ENCODE measurements around the gene PHF23.

PHF23 gene

DNA sequence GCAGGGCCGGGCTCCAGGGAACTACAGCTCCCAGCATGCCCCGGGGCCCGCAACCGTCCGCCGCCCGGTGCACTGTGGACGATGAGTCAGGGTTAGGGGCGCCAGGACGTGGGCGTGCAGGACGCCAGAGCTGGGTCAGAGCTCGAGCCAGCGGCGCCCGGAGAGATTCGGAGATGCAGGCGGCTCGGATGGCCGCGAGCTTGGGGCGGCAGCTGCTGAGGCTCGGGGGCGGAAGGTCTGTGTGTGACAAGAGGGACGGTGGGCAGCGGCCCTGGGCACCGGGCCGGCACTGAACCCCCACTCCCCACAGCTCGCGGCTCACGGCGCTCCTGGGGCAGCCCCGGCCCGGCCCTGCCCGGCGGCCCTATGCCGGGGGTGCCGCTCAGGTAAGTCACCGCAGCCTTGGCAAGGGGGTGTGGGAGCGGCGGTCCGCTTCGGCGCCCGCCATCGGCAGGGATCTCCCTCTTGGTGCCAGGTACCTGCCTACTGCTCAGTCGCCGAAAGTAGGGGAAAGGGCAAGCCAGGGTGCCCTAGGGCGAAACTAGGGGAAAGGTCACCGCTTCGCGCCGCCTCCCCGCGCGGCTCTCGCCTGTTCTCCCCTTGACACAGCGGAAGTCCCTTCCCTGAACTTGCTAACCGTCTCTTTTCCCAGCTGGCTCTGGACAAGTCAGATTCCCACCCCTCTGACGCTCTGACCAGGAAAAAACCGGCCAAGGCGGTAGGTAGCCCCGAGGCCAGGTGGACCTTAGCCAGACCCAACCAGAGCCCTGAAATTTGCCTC, 19.3 kb downstream of the PHF23 start, which contains the start of the genes ACADVL and DLG4:
ACADVL (plus strand) TSS at position 127 of the 781 bp plus-strand sequence; CDS start at position 174, 47 bp downstream.
DLG4 (minus strand) TSS at position 25 of the 781 bp plus-strand sequence.
- DNase-seq: peak; percentile 80

DNA sequence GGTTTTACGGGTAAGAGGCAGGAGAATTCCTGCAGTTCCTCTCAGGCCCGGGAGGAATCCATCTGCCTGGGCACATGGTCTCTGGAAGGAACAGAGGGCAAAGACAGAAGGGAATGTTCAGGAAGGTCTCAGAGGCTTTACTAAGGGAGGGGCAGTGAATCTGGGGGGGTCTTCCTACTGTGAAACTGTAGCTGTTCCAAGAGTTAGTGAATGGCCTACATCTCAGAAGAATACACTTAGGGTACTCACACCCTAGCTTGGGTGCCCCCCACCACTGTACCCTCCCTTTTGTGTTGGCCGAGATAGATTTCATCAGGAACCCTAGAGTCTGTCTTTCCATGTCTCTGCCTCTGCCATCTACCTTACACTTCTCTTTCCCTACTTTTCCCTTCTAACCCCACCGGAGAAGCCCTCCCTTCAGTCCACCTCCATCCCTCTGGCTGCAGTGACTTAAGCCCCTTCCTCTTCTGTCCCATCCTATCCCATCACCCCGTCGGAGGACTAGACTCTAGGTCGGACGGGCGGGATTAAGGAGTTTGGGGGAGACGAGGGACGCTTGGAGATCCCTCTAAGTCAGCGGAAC, 19.9 kb downstream of the PHF23 start:
- DNase-seq: no peak

DNA sequence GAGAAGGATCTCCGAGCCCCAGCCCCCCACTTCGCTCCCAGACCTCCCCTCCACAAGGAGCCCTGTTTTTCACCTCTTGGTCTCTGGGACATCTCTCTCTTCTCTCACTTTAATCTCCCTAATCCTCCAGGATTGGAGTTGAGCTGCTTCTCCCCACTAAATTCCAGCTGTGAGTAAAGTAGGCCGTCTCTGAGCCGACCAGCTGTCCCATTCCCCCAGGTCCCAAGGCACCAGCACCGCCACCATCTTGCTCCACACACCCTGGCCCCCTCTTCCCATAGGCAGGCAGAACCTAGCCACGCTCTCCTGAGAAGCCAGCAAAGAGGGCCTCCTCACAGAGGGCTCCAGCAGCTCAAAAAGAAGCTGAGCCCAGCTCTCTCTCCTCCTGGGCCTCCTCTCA, 20.5 kb downstream of the PHF23 start:
- DNase-seq: no peak

DNA sequence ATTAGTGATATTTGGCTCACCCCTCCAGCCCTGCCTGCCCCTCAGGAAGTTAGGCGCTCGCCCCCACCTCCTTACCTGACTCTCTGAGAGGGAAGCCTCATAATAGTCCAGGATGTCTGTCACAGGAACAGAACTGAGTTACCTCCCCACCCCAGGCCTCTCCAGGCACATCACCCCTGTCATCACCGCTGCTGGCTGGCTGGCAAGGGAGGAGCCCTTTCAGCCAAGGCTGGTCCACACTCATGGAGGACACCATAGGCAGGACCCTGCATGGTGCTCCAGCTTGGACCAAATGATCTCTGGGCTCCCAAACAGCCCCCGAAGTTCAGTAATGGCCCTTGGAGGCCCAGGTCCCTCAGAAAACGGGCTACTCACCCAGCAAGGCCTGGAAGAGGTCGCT, 21.1 kb downstream of the PHF23 start:
- no peak for DNase-seq

- DNase-seq: no peak
These were observed 21.9 kb downstream of the PHF23 start for GRCh38 chr17:7217113-7217987.

GRCh38 chr17:7216242-7217112, 22.8 kb downstream of the PHF23 start:
- DNase-seq: no peak

DNA sequence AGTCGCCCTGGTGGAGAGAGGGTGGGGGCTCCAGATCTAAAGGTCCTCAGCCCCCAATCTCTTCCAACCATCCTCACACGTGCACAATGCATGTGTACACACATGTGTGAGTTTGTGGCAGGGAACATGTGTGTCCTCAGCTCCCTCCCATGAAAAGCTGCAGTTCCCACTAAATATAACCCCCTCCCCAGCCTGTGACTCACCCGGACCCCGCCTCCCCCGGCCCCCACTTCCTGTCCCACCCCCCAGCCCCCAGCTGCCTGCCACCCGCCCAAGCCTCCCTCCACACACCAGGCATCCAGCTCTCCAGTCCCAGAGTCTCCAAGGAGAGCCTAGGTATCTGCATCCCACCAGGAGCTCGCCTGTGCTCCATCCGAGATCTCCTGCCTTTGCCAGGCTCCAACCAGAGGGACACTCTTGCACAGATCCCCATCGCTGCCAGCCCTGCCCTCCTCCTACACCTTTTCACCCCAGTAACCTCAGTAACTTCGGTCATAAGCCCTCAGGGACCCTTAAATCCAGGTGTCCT, 23.5 kb downstream of the PHF23 start:
- DNase-seq: no peak

- DNase-seq: no peak
These were observed 24.1 kb downstream of the PHF23 start for GRCh38 chr17:7215136-7215638.

DNA sequence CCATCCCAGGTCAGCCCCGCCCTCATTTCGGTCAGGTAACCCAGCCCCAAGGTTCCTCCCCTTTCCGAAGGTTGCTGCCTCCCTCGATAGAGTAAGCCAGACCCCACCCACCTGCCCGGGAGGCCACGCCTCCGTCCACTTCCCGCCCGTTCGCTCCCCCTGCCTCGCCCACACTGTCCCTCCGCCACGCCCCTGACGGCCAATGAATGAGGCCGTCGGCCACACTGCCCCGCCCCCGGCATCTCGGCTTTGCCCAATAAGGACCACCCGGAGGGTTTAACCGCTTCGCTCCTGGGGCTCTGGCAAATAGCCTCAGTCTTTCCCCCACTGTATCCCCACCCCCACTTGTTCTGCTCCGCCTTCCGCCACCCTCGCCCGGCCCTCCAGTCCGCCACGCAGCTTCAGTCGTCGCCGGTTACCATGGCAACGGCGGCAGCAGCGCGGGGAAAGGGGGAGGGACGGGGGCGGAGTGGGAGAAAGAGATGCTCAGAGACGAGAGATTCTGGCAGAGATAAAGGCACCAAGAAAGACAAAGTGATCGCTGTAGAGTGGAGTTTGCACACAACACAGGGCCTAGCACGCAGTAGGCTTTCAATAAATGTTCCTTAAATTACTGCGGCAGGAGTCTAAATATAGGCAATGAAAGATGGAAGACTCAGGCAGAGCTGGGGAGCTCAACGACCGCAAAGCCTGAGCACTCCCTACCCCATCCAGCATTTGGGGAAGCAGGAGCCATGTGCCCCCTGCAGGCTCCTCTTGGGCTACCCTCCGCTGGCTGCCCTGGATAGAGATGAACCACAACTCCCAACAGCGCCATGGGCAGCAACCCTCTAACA, 24.7 kb downstream of the PHF23 start:
- DNase-seq: peak; percentile 99

DNA sequence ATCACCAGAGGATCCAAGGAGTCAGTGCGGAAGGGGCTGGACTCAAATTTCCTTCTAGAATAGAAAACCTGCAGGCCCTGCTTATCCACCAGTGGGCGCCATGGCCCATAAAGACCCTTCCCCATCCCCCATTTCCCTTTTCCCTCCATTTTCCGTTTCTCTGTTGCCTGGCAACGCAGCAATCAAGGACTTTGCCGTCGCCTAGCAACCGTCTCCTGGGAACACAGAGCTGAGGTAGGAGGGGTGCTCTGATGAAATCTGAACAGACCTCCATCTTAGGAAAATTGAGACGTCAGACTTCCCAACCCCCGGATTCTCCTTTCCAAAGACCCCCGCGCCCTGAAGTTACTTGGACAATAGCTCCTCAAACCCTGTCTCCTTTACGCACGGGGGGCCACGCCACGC, 25.4 kb downstream of the PHF23 start:
- DNase-seq: no peak

DNA sequence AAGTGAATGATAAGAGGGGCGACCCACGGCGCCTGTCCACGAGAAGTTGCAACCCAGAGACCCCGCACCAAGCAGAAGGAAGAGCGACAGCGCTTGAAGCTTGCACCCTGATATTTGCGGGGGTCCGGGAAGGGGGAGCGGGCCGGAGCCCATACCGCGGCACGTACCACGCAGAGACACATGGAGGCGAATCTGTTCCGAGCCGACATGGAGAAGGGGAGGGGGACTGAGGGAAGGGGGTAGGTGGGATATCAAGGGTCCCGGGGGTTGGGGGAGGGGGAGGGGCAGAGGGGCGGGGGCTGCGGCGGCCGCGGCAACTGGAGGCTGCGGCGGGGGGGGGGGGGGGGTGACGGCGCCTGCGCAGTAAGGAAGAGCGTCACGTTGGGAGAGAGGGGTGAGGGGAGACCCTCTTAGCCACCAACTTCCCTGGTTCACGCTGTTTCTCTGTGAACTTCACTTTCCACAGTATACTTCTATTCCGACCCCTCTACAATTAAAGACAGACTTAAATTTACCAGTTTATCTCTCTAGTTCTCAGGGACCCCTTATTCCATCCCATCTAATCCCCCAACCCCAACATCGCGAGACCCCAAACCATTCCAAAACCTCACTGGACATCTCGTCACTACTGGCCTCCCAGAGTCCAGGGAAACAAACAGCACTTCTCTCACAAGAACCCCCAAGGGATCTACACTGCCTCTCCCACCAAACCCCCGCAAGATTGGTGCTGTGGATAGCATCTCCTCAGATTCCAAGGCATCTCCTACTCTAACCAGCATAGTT, 27.6 kb downstream of the PHF23 start:
- no peak for DNase-seq

- DNase-seq: no peak
These were observed 30.4 kb downstream of the PHF23 start for GRCh38 chr17:7208754-7209460.

DNA sequence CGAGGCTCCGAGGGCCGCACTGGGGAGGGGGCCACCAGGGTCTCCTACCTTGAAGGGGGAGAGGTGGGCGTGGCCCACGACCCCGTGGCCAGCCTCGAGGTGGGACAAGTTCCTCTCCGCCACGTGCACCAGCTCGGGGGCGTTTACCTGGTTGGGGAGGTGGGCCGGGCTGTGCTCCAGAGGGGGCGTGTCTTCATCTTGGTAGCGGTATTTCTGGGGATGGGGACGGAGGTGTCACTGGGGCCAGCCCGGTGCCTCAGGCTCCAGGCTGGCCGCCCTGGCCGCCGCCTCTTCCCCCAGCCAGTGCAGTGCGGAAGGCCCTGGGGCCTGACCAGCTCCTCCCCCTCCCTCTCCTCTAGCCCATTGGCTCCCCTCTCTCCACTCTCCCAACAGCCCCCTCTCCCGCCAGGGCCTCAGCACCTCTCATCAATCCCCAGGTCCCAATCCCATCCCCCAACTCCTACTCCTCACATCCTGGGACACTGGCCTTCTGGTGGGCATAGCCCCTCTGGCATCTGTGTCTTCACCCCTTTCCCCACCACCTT, 31.2 kb downstream of the PHF23 start:
- DNase-seq: no peak

DNA sequence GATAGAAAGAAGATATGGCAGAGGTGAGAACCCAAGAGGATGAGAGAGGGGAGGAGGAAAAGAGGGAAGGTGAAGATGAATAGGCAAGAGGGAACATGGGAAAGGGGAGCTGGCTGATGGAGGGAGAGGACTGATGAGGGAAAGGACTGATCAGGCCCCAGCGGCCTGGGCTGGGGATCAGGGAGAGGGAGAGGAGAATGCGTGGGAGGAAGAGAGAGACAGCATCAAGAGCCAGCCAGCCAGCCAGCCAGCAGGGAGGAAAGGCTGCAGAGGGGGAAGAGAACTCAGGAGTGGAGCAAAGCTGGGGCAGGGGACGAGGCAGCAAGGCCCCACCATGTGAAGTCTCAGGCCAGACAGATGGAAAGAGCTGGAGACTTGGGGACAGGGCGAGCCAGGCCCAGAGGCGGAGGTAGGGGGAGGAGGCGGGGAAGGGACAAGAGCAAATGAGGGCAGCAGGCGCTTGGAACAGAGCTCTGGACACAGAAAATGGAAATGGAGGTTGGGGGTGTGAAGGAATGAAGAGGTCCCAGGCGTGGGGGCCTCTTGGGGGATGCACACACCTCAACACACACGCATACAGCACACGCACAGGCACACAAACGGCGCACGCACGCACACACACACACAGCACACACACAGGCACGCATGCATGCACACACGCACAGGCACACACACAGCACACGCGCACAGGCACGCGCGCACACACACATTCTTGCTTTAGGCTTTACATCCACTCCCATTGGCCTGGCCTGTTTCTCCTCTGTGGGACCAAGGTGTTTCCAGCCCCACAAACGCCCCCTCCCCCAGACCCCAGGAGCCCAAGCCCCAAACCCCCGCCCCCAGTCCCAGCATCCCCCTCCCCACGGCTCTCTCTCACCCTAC, 31.9 kb downstream of the PHF23 start:
- no peak for DNase-seq

- DNase-seq: no peak
These were observed 33.7 kb downstream of the PHF23 start for GRCh38 chr17:7205561-7205960.

- peak; percentile 92 for DNase-seq
These were observed 34.3 kb downstream of the PHF23 start for GRCh38 chr17:7204828-7205461.

DNA sequence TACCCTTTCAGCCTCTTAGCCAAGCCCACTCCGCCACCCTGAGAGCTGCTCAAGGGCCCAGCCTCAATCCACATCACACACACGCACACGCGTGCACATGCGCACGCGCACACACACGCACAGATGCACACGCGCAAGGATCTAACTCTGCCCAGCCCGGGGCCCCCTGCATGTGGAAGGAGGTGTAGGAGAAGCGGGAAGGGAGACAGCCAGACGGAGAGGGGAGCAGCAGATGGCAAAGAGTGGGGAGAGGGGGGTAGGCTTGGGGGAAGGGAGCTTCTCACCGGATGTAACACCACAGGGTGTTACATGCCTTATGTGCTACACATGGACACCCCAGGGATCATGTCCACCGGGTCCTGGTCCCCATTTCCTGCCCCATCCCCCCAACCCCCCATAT, 34.9 kb downstream of the PHF23 start:
- no peak for DNase-seq

GRCh38 chr17:7203391-7203790, 35.9 kb downstream of the PHF23 start:
- DNase-seq: no peak

All from activated naive CD4-positive, alpha-beta T cell treated with Interleukin-2 at 50 U/mL for 16 hours (primary cell).